Lower lobe of right lung (tissue), 2 donors: ENCODE results near the gene KRTAP2-4. TPM values are rescaled to one million over a fixed set of nuclear protein-coding genes. Genes with fewer than 3 reads are reported as not detected.
A peak's percentile ranks its signal among the peaks of the same experiment; 100 is the strongest.
"Not testable (repeated sequence)": the region's sequence is repeated elsewhere in the genome, so short reads cannot be mapped to it uniquely, and the experiment has no call there.

ENCODE experiments used
- ATAC-seq, 2 donors: fragments of 200-7000 bp; cut with Tn5 transposase; one replicate each; pipeline ENCODE4 v1.9.1; 2020 to 2022; ENCODE audit warnings: mild to moderate bottlenecking in 2 of 2, moderate library complexity in 2 of 2
- DNase-seq: peaks from one replicate; pipeline ENCODE4 v3.0.0-alpha.2; 2020
- H3K27ac ChIP-seq: fragments of 200-600 bp; one replicate; pipeline ENCODE4 v1.8.0; 2022
- H3K27me3 ChIP-seq: fragments of 200-600 bp; one replicate; pipeline ENCODE4 v1.8.0; 2022; ENCODE audit warnings: low read depth
- H3K36me3 ChIP-seq: fragments of 200-600 bp; one replicate; pipeline ENCODE4 v1.8.0; 2022; ENCODE audit warnings: mild to moderate bottlenecking
- H3K4me1 ChIP-seq: fragments of 200-600 bp; one replicate; pipeline ENCODE4 v1.8.0; 2022
- H3K4me3 ChIP-seq: fragments of 200-600 bp; one replicate; pipeline ENCODE4 v1.8.0; 2022; ENCODE audit warnings: mild to moderate bottlenecking
- H3K9me3 ChIP-seq: fragments of 200-600 bp; one replicate; pipeline ENCODE4 v1.8.0; 2022
- intact Hi-C: fragments of 100-400 bp; cut with DNase I; formaldehyde crosslinking; loops from one replicate; pipeline ENCODE4 v1.11.0; 2022
- total RNA-seq: library from RNA; stranded (reverse); fragmentation: NEBNext Ultra II Directional; extraction: Animal tissue kit (Norgen Biotek cat#: 25700); gene quantifications from one replicate; pipeline ENCODE4 v1.2.1, GENCODE V29; 2021
- TF ChIP-seq, protein P1 (sequence below): fragments of 200-600 bp; IDR thresholded peaks from one replicate; pipeline ENCODE4 v1.8.0; 2022; ENCODE audit warnings: antibody characterized with exemption, mild to moderate bottlenecking
- donor health status: DM: no; HTN: yes; CAD: no; lungs with severe emphysema.

The KRTAP2-4 gene
- total RNA-seq, 1 donor from 2014 or later, result not detected

DNA sequence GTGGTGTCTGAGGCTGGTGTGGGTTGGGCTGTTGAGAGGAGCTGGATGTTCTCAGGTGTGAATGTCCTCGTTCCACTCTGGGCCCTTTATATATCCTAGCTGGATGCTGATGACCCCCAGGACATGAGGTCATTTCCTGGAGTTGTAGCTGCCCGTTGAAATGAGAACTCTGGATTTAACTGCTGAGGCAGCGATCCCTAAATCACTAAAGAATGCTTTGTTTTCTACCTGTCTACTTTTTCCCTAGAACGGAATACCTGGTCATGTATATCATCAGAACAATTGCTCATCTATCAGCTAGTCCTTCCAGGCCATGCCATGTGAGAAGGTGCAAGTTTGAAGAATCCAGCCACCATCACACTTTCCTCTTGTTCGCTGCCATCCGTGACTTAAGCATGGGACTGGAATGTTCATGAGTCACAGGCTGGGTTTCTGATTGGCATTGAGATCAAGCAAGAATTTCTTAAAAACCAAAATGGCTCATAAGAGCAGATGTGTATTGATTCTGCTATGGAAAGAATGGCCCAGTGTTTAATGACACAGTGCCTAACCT is 5.6 kb downstream of the KRTAP2-4 start, which contains the start of gene KRTAP2-3:
Gene KRTAP2-3, minus strand, starts transcription at position 63 of the 553 bp plus-strand sequence. CDS start 64 bp downstream, outside the sequence.
- no peaks in the 10 kb centered on the region for H3K36me3 ChIP-seq
- TF ChIP-seq, protein P1, sequence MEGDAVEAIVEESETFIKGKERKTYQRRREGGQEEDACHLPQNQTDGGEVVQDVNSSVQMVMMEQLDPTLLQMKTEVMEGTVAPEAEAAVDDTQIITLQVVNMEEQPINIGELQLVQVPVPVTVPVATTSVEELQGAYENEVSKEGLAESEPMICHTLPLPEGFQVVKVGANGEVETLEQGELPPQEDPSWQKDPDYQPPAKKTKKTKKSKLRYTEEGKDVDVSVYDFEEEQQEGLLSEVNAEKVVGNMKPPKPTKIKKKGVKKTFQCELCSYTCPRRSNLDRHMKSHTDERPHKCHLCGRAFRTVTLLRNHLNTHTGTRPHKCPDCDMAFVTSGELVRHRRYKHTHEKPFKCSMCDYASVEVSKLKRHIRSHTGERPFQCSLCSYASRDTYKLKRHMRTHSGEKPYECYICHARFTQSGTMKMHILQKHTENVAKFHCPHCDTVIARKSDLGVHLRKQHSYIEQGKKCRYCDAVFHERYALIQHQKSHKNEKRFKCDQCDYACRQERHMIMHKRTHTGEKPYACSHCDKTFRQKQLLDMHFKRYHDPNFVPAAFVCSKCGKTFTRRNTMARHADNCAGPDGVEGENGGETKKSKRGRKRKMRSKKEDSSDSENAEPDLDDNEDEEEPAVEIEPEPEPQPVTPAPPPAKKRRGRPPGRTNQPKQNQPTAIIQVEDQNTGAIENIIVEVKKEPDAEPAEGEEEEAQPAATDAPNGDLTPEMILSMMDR, result no peak
- peaks cover 28% of the 10 kb centered on the region for H3K27me3 ChIP-seq
- DNase-seq, result no peak
- H3K4me1 ChIP-seq, result no peaks in the 10 kb centered on the region
- H3K27ac ChIP-seq, result no peak within 1 kb of the TSS
- H3K4me3 ChIP-seq, result no peak within 1 kb of the TSS
- H3K9me3 ChIP-seq, result no peaks in the 10 kb centered on the region
- intact Hi-C loops, result no loop called here
- ATAC-seq, result no peak

DNA sequence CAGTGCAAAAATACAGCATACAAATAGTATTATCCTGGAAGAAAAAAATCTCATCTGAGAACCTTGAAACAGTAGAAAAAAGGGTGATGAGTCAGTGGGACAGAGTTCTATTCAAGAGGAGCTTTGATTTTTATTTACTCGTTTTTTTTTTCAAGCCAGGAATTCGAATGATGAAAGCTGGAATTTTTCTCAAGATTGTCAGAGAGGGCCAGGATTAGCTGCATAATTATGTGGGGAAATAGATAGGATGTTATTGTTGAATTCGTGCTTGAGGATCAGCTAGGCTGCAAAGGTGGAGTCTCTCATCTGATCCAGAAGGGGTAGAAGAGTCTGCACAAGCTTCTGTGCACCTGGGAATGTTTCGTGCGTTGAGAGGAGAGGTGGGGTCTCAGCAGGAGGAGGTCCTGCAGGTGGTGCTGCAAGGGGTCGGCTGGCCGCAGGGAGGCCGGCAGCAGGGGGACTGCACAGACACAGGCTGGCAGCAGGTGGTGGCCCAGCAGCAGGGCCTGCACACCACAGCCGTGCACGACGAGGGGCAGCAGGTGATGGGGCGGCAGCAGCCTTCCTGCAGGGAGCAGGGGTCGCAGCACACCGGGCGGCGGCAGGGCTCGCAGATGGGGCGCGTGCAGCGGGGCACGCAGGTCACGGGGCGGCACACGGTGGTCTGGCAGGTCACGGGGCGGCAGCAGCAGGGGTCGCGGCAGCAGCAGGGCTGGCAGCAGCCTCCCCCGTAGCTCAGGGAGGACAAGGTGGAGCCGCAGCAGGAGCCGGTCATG is 6.2 kb downstream of the KRTAP2-4 start:
- H3K4me1 ChIP-seq, ATAC-seq, DNase-seq, H3K36me3 ChIP-seq, H3K4me3 ChIP-seq, H3K27ac ChIP-seq, H3K9me3 ChIP-seq, intact Hi-C loops: not testable (repeated sequence)
- peaks cover 28% of the 10 kb centered on the region for H3K27me3 ChIP-seq

DNA sequence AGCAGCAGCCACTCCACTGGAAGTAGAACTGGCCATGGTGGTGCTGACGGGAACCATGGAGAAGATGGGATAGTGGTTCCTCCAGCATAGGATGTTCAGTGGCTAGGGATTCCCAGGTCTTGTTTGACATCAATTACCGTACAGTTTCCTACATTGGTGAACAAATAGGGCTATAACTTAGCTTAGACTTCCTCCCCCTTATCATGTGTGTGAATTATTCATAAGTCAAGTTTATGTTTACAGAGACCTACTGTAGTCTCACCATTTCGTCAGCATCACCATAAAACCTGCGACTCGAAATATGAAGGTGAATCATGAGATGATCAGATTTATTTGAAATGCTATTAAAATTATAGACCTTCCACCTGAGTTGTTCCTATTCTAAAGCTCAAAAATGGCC is 6.9 kb downstream of the KRTAP2-4 start:
- H3K4me1 ChIP-seq, result no peaks in the 10 kb centered on the region
- intact Hi-C loops, result no loop called here
- H3K9me3 ChIP-seq, result no peaks in the 10 kb centered on the region
- peaks cover 28% of the 10 kb centered on the region for H3K27me3 ChIP-seq
- ATAC-seq, result no peak
- no peak overlapping the region for H3K4me3 ChIP-seq
- H3K27ac ChIP-seq, result no peak overlapping the region
- no peaks in the 10 kb centered on the region for H3K36me3 ChIP-seq
- no peak for DNase-seq
- TF ChIP-seq, protein P1, result no peak

DNA sequence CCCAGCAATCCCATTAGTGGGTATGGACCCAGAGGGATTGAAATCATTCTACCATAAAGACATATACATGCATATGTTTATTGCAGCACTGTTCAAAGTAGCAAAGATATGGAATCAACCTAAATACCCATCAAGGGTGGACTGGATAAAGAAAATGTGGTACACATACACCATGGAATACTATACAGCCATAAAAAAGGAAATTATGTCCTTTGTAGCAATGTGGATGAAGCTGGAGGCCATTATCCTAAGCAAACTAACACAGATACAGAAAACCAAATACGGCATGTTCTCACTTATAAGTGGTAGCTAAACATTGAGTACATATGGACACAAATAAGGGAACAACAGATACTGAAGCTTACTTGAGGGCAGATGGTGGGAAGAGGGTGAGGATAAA is 8.1 kb downstream of the KRTAP2-4 start:
- Histone ChIP-seq H3K36me3 (no peaks in the 10 kb centered on the region), H3K27ac (no peak overlapping the region), H3K4me1 (no peaks in the 10 kb centered on the region), H3K4me3 (no peak overlapping the region), H3K27me3 (peaks cover 28% of the 10 kb centered on the region), H3K9me3 (no peaks in the 10 kb centered on the region)
- no peak for DNase-seq
- intact Hi-C loops, result no loop called here
- ATAC-seq, result no peak
- TF ChIP-seq, protein P1, result no peak

DNA sequence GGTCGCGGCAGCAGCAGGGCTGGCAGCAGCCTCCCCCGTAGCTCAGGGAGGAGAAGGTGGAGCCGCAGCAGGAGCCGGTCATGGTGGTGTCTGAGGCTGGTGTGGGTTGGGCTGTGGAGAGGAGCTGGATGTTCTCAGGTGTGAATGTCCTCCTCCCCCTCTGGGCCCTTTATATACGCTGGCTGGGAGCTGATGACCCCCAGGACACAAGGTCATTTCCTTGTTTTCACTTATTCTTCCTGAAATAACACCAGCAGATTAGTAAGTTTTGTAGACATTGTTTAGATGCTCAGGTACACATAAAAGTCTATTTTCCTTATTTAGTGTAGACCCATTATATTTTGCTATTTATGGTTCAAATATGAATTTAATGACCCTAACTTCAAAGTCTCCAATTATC is 10.5 kb downstream of the KRTAP2-4 start, which contains the start of gene KRTAP2-2:
Gene KRTAP2-2, minus strand, starts transcription at position 101 of the 400 bp plus-strand sequence. Its CDS starts 19 bp downstream, at position 82.
- H3K27me3 ChIP-seq, result peaks cover 13% of the 10 kb centered on the region
- H3K4me1 ChIP-seq, H3K27ac ChIP-seq, intact Hi-C loops, H3K36me3 ChIP-seq, DNase-seq, H3K4me3 ChIP-seq, H3K9me3 ChIP-seq, ATAC-seq: not testable (repeated sequence)

DNA sequence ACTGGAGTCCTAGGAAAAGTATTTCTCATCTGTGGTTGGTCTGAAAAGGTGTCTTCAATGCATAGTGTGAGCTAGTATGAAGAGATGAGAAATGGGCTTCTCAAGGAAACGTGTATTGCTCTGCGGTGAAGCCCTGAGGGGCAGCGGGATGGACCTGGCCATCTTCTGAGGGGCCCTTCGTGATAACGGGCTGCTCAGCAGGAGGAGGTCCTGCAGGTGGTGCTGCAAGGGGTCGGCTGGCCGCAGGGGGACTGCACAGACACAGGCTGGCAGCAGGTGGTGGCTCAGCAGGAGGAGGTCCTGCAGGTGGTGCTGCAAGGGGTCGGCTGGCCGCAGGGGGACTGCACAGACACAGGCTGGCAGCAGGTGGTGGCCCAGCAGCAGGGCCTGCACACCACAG is 11.1 kb downstream of the KRTAP2-4 start:
- H3K27me3 ChIP-seq, result peaks cover 12% of the 10 kb centered on the region
- intact Hi-C loops, H3K4me3 ChIP-seq, H3K9me3 ChIP-seq, H3K27ac ChIP-seq, DNase-seq, ATAC-seq, H3K4me1 ChIP-seq, H3K36me3 ChIP-seq: not testable (repeated sequence)

DNA sequence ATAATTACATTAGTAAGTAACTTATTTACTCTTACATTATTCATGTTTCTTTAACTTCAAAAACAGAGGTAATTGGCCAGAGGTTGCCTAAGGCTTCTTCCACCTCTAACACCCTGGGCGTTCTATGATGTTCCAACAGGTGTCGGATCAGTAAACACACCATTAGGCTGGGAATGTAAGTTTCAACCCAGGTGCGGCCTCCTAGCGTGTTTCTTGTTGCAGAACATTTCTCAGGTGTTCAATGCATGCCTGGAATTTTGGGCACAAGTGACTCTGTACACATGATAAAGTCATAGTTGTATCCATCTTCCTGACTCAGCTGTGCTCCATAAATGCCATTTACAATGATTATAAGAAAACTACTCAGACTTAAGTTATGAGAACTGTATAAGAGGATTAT is 11.7 kb downstream of the KRTAP2-4 start:
- no peak overlapping the region for H3K4me3 ChIP-seq
- peak in 1 of 2 donors; percentile 23 for ATAC-seq
- intact Hi-C loops, result no loop called here

More for the DNA sequence above, 11.7 kb downstream of the KRTAP2-4 start:
- Histone ChIP-seq H3K27ac (no peak overlapping the region), H3K4me1 (no peaks in the 10 kb centered on the region), H3K27me3 (peaks cover 7% of the 10 kb centered on the region), H3K9me3 (no peaks in the 10 kb centered on the region), H3K36me3 (no peaks in the 10 kb centered on the region)
- no peak for DNase-seq
- TF ChIP-seq, protein P1, result no peak
